ENCODE data around the gene AVEN.

The AVEN gene

DNA sequence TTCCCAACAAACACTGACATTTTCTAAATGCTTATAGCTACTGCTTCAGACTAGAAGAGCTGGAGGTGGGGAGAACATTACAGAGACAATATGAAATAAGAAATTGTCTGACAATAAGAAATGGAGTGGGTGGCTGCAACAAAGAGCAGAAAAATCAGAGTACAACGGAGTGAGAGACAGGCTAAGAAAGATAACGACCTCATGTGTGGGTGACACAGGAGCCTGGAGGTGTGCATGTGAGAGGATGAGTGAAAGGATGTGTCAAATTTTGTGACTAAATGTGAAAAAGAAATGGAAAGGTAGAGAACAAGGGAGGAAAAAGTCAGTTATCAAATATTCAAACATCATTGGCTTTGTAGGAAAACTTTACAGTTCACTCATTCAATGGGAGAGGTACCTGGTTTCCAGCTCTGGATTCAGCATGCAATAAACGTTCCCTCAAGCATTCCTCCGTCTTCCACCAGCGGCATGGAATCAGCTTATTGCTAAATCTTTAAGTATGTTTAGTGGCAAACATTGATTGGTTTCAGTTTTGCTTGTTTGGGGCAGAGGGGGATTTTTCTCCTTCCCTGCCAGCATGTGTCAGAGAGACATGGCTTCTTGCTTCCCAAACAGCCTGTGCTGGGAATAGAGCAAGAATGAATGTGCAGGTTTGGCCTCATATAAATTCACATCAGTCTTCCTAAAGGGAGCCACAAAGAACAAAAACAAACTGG is 174.5 kb downstream of the AVEN start:
- H3K9me3 ChIP-seq (ENCODE audit: low read length), result no peaks in the 10 kb centered on the region
- H3K4me3 ChIP-seq (ENCODE audit: low read depth in 1 of 2, low read length in 2 of 2), result no peak overlapping the region
- H3K27ac ChIP-seq (ENCODE audit: low read depth, low read length), result no peak overlapping the region
- H3K4me1 ChIP-seq (ENCODE audit: insufficient read depth, low read length), result peaks cover 7% of the 10 kb centered on the region
- no peaks in the 10 kb centered on the region for H3K27me3 ChIP-seq (ENCODE audit: control insufficient read depth in 1 of 2, insufficient read depth in 2 of 2, low read length in 2 of 2)
- no peak overlapping the region for H3K9ac ChIP-seq (ENCODE audit: low read length)
- peaks cover 17% of the 10 kb centered on the region for H3K36me3 ChIP-seq (ENCODE audit: insufficient read depth, low read length)

DNA sequence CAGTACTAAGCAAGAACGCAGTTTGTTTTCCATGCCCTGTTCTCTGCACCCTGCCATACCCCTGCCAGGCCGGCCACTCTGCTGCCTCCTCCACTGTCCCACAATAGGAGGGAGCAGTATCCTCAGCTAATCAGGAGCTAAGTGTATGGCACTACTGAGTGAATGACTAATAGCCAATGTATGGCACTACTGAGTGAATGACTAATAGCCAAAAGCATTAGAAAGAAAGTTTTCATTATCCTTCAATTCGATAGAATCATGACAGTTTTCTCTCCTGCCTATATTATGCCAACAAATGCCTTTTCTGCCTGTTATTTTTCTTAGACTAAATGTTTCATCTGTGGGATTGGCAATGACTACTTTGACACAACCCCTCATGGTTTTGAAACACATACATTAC is 178.2 kb downstream of the AVEN start:
- peaks cover 7% of the 10 kb centered on the region for H3K4me1 ChIP-seq (ENCODE audit: insufficient read depth, low read length)
- H3K36me3 ChIP-seq (ENCODE audit: insufficient read depth, low read length), result peaks cover 6% of the 10 kb centered on the region
- H3K9me3 ChIP-seq (ENCODE audit: low read length), result no peaks in the 10 kb centered on the region
- no peak overlapping the region for H3K9ac ChIP-seq (ENCODE audit: low read length)
- H3K4me3 ChIP-seq (ENCODE audit: low read depth in 1 of 2, low read length in 2 of 2), result no peak overlapping the region
- no peak overlapping the region for H3K27ac ChIP-seq (ENCODE audit: low read depth, low read length)
- no peaks in the 10 kb centered on the region for H3K27me3 ChIP-seq (ENCODE audit: control insufficient read depth in 1 of 2, insufficient read depth in 2 of 2, low read length in 2 of 2)

DNA sequence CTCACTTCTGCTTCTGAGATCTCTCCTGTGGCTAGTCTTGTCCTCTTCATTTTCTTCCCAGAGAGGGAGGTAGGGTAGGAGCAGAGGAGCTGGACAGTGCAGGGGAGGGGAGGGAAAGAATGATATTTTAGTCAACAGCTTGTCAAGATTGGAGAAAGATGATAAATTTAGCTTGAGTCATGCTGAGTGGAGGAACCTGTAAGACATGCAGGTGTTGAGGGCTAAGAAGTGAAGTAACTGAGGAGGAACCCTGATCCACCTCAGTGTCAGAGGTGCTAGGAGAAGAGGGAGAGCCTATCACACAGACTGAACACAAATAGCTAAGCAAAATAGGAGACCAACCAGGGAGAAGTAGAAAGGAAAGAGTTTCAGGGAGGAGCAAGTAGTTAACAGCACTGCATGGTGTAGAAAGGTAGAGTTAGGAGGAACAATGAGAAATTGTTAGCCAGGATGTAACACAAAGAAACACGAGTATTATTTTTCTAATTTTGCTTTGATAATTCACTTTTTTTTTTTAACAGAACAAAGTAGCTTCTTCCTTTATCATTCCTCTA is 178.9 kb downstream of the AVEN start:
- no peak overlapping the region for H3K9ac ChIP-seq (ENCODE audit: low read length)
- no peak overlapping the region for H3K27ac ChIP-seq (ENCODE audit: low read depth, low read length)
- H3K36me3 ChIP-seq (ENCODE audit: insufficient read depth, low read length), result peaks cover 6% of the 10 kb centered on the region
- no peaks in the 10 kb centered on the region for H3K27me3 ChIP-seq (ENCODE audit: control insufficient read depth in 1 of 2, insufficient read depth in 2 of 2, low read length in 2 of 2)
- no peaks in the 10 kb centered on the region for H3K9me3 ChIP-seq (ENCODE audit: low read length)
- H3K4me1 ChIP-seq (ENCODE audit: insufficient read depth, low read length), result peaks cover 7% of the 10 kb centered on the region
- no peak overlapping the region for H3K4me3 ChIP-seq (ENCODE audit: low read depth in 1 of 2, low read length in 2 of 2)

GRCh38 chr15:33858836-33859235 is 180.2 kb downstream of the AVEN start:
- Histone ChIP-seq H3K27ac (ENCODE audit: low read depth, low read length) (no peak overlapping the region), H3K4me1 (ENCODE audit: insufficient read depth, low read length) (peaks cover under 1% of the 10 kb centered on the region), H3K36me3 (ENCODE audit: insufficient read depth, low read length) (peaks cover 11% of the 10 kb centered on the region), H3K9ac (ENCODE audit: low read length) (no peak overlapping the region), H3K4me3 (ENCODE audit: low read depth in 1 of 2, low read length in 2 of 2) (no peak overlapping the region), H3K9me3 (ENCODE audit: low read length) (no peaks in the 10 kb centered on the region), H3K27me3 (ENCODE audit: control insufficient read depth in 1 of 2, insufficient read depth in 2 of 2, low read length in 2 of 2) (no peaks in the 10 kb centered on the region)

GRCh38 chr15:33857726-33858125 is 181.3 kb downstream of the AVEN start:
- H3K4me1 ChIP-seq (ENCODE audit: insufficient read depth, low read length), result no peaks in the 10 kb centered on the region
- H3K9me3 ChIP-seq (ENCODE audit: low read length), result no peaks in the 10 kb centered on the region
- no peak overlapping the region for H3K27ac ChIP-seq (ENCODE audit: low read depth, low read length)
- H3K27me3 ChIP-seq (ENCODE audit: control insufficient read depth in 1 of 2, insufficient read depth in 2 of 2, low read length in 2 of 2), result no peaks in the 10 kb centered on the region
- H3K4me3 ChIP-seq (ENCODE audit: low read depth in 1 of 2, low read length in 2 of 2), result no peak overlapping the region
- no peak overlapping the region for H3K9ac ChIP-seq (ENCODE audit: low read length)
- H3K36me3 ChIP-seq (ENCODE audit: insufficient read depth, low read length), result peaks cover 11% of the 10 kb centered on the region

GRCh38 chr15:33852570-33852969 is 186.4 kb downstream of the AVEN start:
- H3K36me3 ChIP-seq (ENCODE audit: insufficient read depth, low read length), result peaks cover 5% of the 10 kb centered on the region
- H3K4me3 ChIP-seq (ENCODE audit: low read depth in 1 of 2, low read length in 2 of 2), result no peak overlapping the region
- no peaks in the 10 kb centered on the region for H3K9me3 ChIP-seq (ENCODE audit: low read length)
- no peak overlapping the region for H3K9ac ChIP-seq (ENCODE audit: low read length)
- H3K27ac ChIP-seq (ENCODE audit: low read depth, low read length), result no peak overlapping the region
- H3K27me3 ChIP-seq (ENCODE audit: control insufficient read depth in 1 of 2, insufficient read depth in 2 of 2, low read length in 2 of 2), result no peaks in the 10 kb centered on the region
- H3K4me1 ChIP-seq (ENCODE audit: insufficient read depth, low read length), result no peaks in the 10 kb centered on the region

GRCh38 chr15:33852094-33852493 is 186.9 kb downstream of the AVEN start:
- Histone ChIP-seq H3K4me3 (ENCODE audit: low read depth in 1 of 2, low read length in 2 of 2) (no peak overlapping the region), H3K27me3 (ENCODE audit: control insufficient read depth in 1 of 2, insufficient read depth in 2 of 2, low read length in 2 of 2) (no peaks in the 10 kb centered on the region), H3K9ac (ENCODE audit: low read length) (no peak overlapping the region), H3K4me1 (ENCODE audit: insufficient read depth, low read length) (no peaks in the 10 kb centered on the region), H3K9me3 (ENCODE audit: low read length) (no peaks in the 10 kb centered on the region), H3K27ac (ENCODE audit: low read depth, low read length) (no peak overlapping the region), H3K36me3 (ENCODE audit: insufficient read depth, low read length) (peaks cover 5% of the 10 kb centered on the region)

DNA sequence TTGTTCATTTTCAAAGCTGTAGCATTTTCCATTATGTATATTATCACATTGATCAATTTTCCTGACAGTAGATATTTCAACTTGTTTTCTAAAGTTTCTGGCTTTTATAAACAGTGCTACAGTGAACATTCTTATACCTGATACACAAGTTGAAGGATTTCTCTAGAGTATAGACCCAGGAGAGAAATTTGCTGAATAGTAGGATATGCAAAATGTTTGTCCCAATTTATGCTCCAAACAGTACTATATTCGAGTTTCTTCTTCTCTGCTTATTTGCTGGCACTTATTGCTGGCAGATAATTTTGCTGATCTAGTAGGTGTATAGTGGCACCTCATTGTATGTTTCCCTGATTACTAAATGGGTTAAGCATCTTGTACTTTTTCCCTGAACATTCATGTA is 187.9 kb downstream of the AVEN start:
- H3K36me3 ChIP-seq (ENCODE audit: insufficient read depth, low read length), result peaks cover 5% of the 10 kb centered on the region
- no peaks in the 10 kb centered on the region for H3K27me3 ChIP-seq (ENCODE audit: control insufficient read depth in 1 of 2, insufficient read depth in 2 of 2, low read length in 2 of 2)

GRCh38 chr15:33848011-33848410 is 191.0 kb downstream of the AVEN start:
- Histone ChIP-seq H3K9ac (ENCODE audit: low read length) (no peak overlapping the region), H3K27ac (ENCODE audit: low read depth, low read length) (no peak overlapping the region), H3K36me3 (ENCODE audit: insufficient read depth, low read length) (no peaks in the 10 kb centered on the region), H3K4me3 (ENCODE audit: low read depth in 1 of 2, low read length in 2 of 2) (no peak overlapping the region), H3K4me1 (ENCODE audit: insufficient read depth, low read length) (no peaks in the 10 kb centered on the region), H3K9me3 (ENCODE audit: low read length) (no peaks in the 10 kb centered on the region), H3K27me3 (ENCODE audit: control insufficient read depth in 1 of 2, insufficient read depth in 2 of 2, low read length in 2 of 2) (no peaks in the 10 kb centered on the region)

More for the DNA sequence above, 187.9 kb downstream of the AVEN start:
- Histone ChIP-seq H3K27ac (ENCODE audit: low read depth, low read length) (no peak overlapping the region), H3K4me1 (ENCODE audit: insufficient read depth, low read length) (no peaks in the 10 kb centered on the region), H3K4me3 (ENCODE audit: low read depth in 1 of 2, low read length in 2 of 2) (no peak overlapping the region), H3K9me3 (ENCODE audit: low read length) (no peaks in the 10 kb centered on the region), H3K9ac (ENCODE audit: low read length) (no peak overlapping the region)

GRCh38 chr15:33846862-33847261 is 192.1 kb downstream of the AVEN start:
- Histone ChIP-seq H3K9ac (ENCODE audit: low read length) (no peak overlapping the region), H3K36me3 (ENCODE audit: insufficient read depth, low read length) (no peaks in the 10 kb centered on the region), H3K4me3 (ENCODE audit: low read depth in 1 of 2, low read length in 2 of 2) (no peak overlapping the region), H3K27ac (ENCODE audit: low read depth, low read length) (no peak overlapping the region), H3K4me1 (ENCODE audit: insufficient read depth, low read length) (no peaks in the 10 kb centered on the region), H3K9me3 (ENCODE audit: low read length) (no peaks in the 10 kb centered on the region), H3K27me3 (ENCODE audit: control insufficient read depth in 1 of 2, insufficient read depth in 2 of 2, low read length in 2 of 2) (no peaks in the 10 kb centered on the region)

GRCh38 chr15:33846142-33846541 is 192.9 kb downstream of the AVEN start:
- H3K27ac ChIP-seq (ENCODE audit: low read depth, low read length), result no peak overlapping the region
- H3K9me3 ChIP-seq (ENCODE audit: low read length), result no peaks in the 10 kb centered on the region

GRCh38 chr15:33844597-33844996 is 194.4 kb downstream of the AVEN start:
- Histone ChIP-seq H3K4me1 (ENCODE audit: insufficient read depth, low read length) (no peaks in the 10 kb centered on the region), H3K27ac (ENCODE audit: low read depth, low read length) (no peak overlapping the region), H3K9me3 (ENCODE audit: low read length) (no peaks in the 10 kb centered on the region), H3K9ac (ENCODE audit: low read length) (no peak overlapping the region), H3K36me3 (ENCODE audit: insufficient read depth, low read length) (no peaks in the 10 kb centered on the region), H3K27me3 (ENCODE audit: control insufficient read depth in 1 of 2, insufficient read depth in 2 of 2, low read length in 2 of 2) (no peaks in the 10 kb centered on the region), H3K4me3 (ENCODE audit: low read depth in 1 of 2, low read length in 2 of 2) (no peak overlapping the region)

More at GRCh38 chr15:33846142-33846541, 192.9 kb downstream of the AVEN start:
- Histone ChIP-seq H3K4me3 (ENCODE audit: low read depth in 1 of 2, low read length in 2 of 2) (no peak overlapping the region), H3K9ac (ENCODE audit: low read length) (no peak overlapping the region), H3K27me3 (ENCODE audit: control insufficient read depth in 1 of 2, insufficient read depth in 2 of 2, low read length in 2 of 2) (no peaks in the 10 kb centered on the region), H3K4me1 (ENCODE audit: insufficient read depth, low read length) (no peaks in the 10 kb centered on the region), H3K36me3 (ENCODE audit: insufficient read depth, low read length) (no peaks in the 10 kb centered on the region)

All from muscle layer of colon (tissue), 2 donors.